Gastroesophageal sphincter (tissue), 4 donors: ENCODE results near the gene LOXHD1. TPM values are rescaled to one million over a fixed set of nuclear protein-coding genes. Genes with fewer than 3 reads are reported as not detected.

Experiments used
- ATAC-seq: fragments of 150-250 bp; one replicate; pipeline ENCODE4 v1.9.1; 2016; ENCODE audit warnings: mild to moderate bottlenecking, moderate library complexity
- H3K27ac ChIP-seq, 4 donors: fragments of 200-600 bp; sonication (generic) in 3 of 4; 1 replicate in 3 of 4; 2 replicates in 1 of 4; pipeline ENCODE4 v1.5.1; 2016 to 2019
- H3K27me3 ChIP-seq: fragments of 200-600 bp; sonication (generic); one replicate; pipeline ENCODE4 v1.5.1; 2019
- H3K36me3 ChIP-seq, 2 donors: fragments of 200-600 bp; sonication (generic); one replicate each; pipeline ENCODE4 v1.5.1; 2019; ENCODE audit warnings: control low read depth in 1 of 2
- H3K4me1 ChIP-seq, 3 donors: fragments of 200-600 bp; sonication (generic); 1 replicate in 2 of 3; 2 replicates in 1 of 3; pipeline ENCODE4 v1.5.1; 2016 to 2019; ENCODE audit warnings: control low read depth in 2 of 3
- H3K4me3 ChIP-seq, 2 donors: fragments of 200-600 bp; sonication (generic); one replicate each; pipeline ENCODE4 v1.5.1; 2019; ENCODE audit warnings: mild to moderate bottlenecking in 1 of 2, moderate library complexity in 1 of 2
- H3K9me3 ChIP-seq, 3 donors: fragments of 200-600 bp; sonication (generic); one replicate each; pipeline ENCODE4 v1.5.1; 2017 to 2019; ENCODE audit warnings: control low read depth in 2 of 3
- CTCF ChIP-seq, 4 experiments: fragments of 200-600 bp in 2 of 4; fragments of 450-650 bp in 2 of 4; sonication (generic) in 1 of 4; IDR thresholded peaks; one replicate each; pipeline ENCODE4 v1.5.1; 2017 to 2019; ENCODE audit warnings: antibody characterized with exemption in 4 of 4, mild to moderate bottlenecking in 2 of 4, moderate library complexity in 2 of 4
- EP300 ChIP-seq: sonication (generic); formaldehyde crosslinking; IDR thresholded peaks from one replicate; pipeline ENCODE4 v1.6.1; 2017; ENCODE audit warnings: antibody characterized with exemption, mild to moderate bottlenecking
- POLR2A ChIP-seq, 2 donors: fragments of 450-650 bp; IDR thresholded peaks; one replicate each; pipeline ENCODE4 v1.6.1; 2017; ENCODE audit warnings: antibody characterized with exemption in 2 of 2, mild to moderate bottlenecking in 2 of 2, moderate library complexity in 1 of 2
- POLR2AphosphoS5 ChIP-seq: sonication (generic); formaldehyde crosslinking; IDR thresholded peaks from one replicate; pipeline ENCODE4 v1.6.1; 2017; ENCODE audit warnings: antibody characterized with exemption
- WGBS, 2 donors: methylation state at CpG; one replicate each; pipeline ENCODE4 v1.1.5; 2018; ENCODE audit warnings: low coverage in 1 of 2; 5-methylcytosine and 5-hydroxymethylcytosine counted together
- total RNA-seq, 4 donors: library from RNA; depleted of rRNA; stranded (reverse); fragments of >200 nt; gene quantifications; one replicate each; pipeline ENCODE4 v1.1.0, GENCODE V29; 2016

LOXHD1 gene
- total RNA-seq, 4 donors from 2014 or later: 0.15 to 0.27 TPM; not detected in 2

GRCh38 chr18:46546111-46546640 is 110.8 kb downstream of the LOXHD1 start:
- Histone ChIP-seq H3K9me3 (peaks cover 0 to 5% (median 0%) of the 10 kb centered on the region in 3 donors), H3K27me3 (peaks cover 5% of the 10 kb centered on the region), H3K4me3 (no peak overlapping the region), H3K27ac (no peak overlapping the region), H3K36me3 (no peaks in the 10 kb centered on the region), H3K4me1 (no peaks in the 10 kb centered on the region)
- ATAC-seq: no peak
- no peak for TF ChIP-seq EP300
- TF ChIP-seq CTCF (IDR thresholded peaks at IDR 0.05): no peak
- no peak for TF ChIP-seq POLR2AphosphoS5
- no peak for TF ChIP-seq POLR2A (IDR thresholded peaks at IDR 0.05)

GRCh38 chr18:46542545-46542944 is 114.5 kb downstream of the LOXHD1 start:
- Histone ChIP-seq H3K9me3 (no peaks in the 10 kb centered on the region), H3K27ac (no peak overlapping the region), H3K36me3 (no peaks in the 10 kb centered on the region), H3K4me3 (no peak overlapping the region), H3K27me3 (peaks cover 5% of the 10 kb centered on the region), H3K4me1 (no peaks in the 10 kb centered on the region)
- 78 to 80% methylated on average over 1 to 2 of the region's 5 CpGs for WGBS, 2 donors
- TF ChIP-seq POLR2A (IDR thresholded peaks at IDR 0.05) (no peak), POLR2AphosphoS5 (no peak), EP300 (no peak), CTCF (IDR thresholded peaks at IDR 0.05) (no peak)
- no peak for ATAC-seq

GRCh38 chr18:46541626-46542189 is 115.3 kb downstream of the LOXHD1 start:
- no peak for ATAC-seq
- H3K36me3 ChIP-seq: no peaks in the 10 kb centered on the region
- no peak for TF ChIP-seq POLR2AphosphoS5
- no peak for TF ChIP-seq EP300
- TF ChIP-seq POLR2A (IDR thresholded peaks at IDR 0.05): no peak
- TF ChIP-seq CTCF (IDR thresholded peaks at IDR 0.05): no peak
- no peaks in the 10 kb centered on the region for H3K4me1 ChIP-seq
- H3K27me3 ChIP-seq: peaks cover under 1% of the 10 kb centered on the region
- H3K4me3 ChIP-seq: no peak overlapping the region
- no peaks in the 10 kb centered on the region for H3K9me3 ChIP-seq
- 60 to 80% methylated on average over 1 to 2 of the region's 7 CpGs for WGBS, 2 donors
- no peak overlapping the region for H3K27ac ChIP-seq

- Histone ChIP-seq H3K4me3 (no peak overlapping the region), H3K9me3 (no peaks in the 10 kb centered on the region), H3K27me3 (no peaks in the 10 kb centered on the region), H3K27ac (no peak overlapping the region), H3K4me1 (no peaks in the 10 kb centered on the region), H3K36me3 (no peaks in the 10 kb centered on the region)
- TF ChIP-seq CTCF (IDR thresholded peaks at IDR 0.05) (no peak), POLR2AphosphoS5 (no peak), POLR2A (IDR thresholded peaks at IDR 0.05) (no peak), EP300 (no peak)
- ATAC-seq: no peak
- WGBS, 2 donors: 25 to 60% methylated on average over 1 of the region's 3 CpGs
Measured at GRCh38 chr18:46538376-46538775, 118.6 kb downstream of the LOXHD1 start.

GRCh38 chr18:46536215-46536874 is 120.7 kb downstream of the LOXHD1 start:
- no peaks in the 10 kb centered on the region for H3K27me3 ChIP-seq
- 75 to 79% methylated on average over 7 to 10 of the region's 11 CpGs for WGBS, 2 donors
- TF ChIP-seq EP300 (no peak), CTCF (IDR thresholded peaks at IDR 0.05) (no peak), POLR2A (IDR thresholded peaks at IDR 0.05) (no peak), POLR2AphosphoS5 (no peak)
- H3K27ac ChIP-seq: no peak overlapping the region
- H3K4me3 ChIP-seq: no peak overlapping the region
- H3K4me1 ChIP-seq: no peaks in the 10 kb centered on the region
- ATAC-seq: no peak
- no peaks in the 10 kb centered on the region for H3K36me3 ChIP-seq
- no peaks in the 10 kb centered on the region for H3K9me3 ChIP-seq
